Hepatic stellate cell (primary cell): ENCODE measurements around the gene STK33.
A peak's percentile ranks its signal among the peaks of the same experiment; 100 is the strongest.

Experiments
- DNase-seq: peaks from one replicate; pipeline ENCODE4 v3.0.0; 2011; ENCODE audit warnings: low spot score

The STK33 gene

GRCh38 chr11:8603696-8604077 lies 9.7 kb upstream of the STK33 start:
- DNase-seq, result no peak

- DNase-seq, result no peak
These were observed 7.5 kb upstream of the STK33 start for GRCh38 chr11:8601376-8602133.

- DNase-seq, result no peak
These were observed 4.5 kb upstream of the STK33 start for GRCh38 chr11:8598506-8598905.

- peak; percentile 53 for DNase-seq
These were observed 3.2 kb upstream of the STK33 start for GRCh38 chr11:8597182-8597581.

GRCh38 chr11:8596504-8597046 lies 2.5 kb upstream of the STK33 start:
- DNase-seq, result no peak

- DNase-seq, result no peak
These were observed 573 bp downstream of the STK33 start for GRCh38 chr11:8593455-8593854.

- no peak for DNase-seq
These were observed 6.1 kb downstream of the STK33 start for GRCh38 chr11:8587915-8588314.

- no peak for DNase-seq
These were observed 7.2 kb downstream of the STK33 start for GRCh38 chr11:8586805-8587204.

GRCh38 chr11:8586184-8586583 lies 7.8 kb downstream of the STK33 start:
- no peak for DNase-seq

GRCh38 chr11:8584511-8584910 lies 9.5 kb downstream of the STK33 start:
- no peak for DNase-seq

- DNase-seq, result no peak
These were observed 9.9 kb downstream of the STK33 start for GRCh38 chr11:8584082-8584481.

GRCh38 chr11:8581300-8581699 lies 12.7 kb downstream of the STK33 start:
- DNase-seq, result no peak

- no peak for DNase-seq
These were observed 16.0 kb downstream of the STK33 start for GRCh38 chr11:8577791-8578581.

GRCh38 chr11:8574798-8575197 lies 19.2 kb downstream of the STK33 start:
- DNase-seq, result no peak

- no peak for DNase-seq
These were observed 20.3 kb downstream of the STK33 start for GRCh38 chr11:8573777-8574176.

GRCh38 chr11:8567602-8568198 lies 26.3 kb downstream of the STK33 start:
- DNase-seq, result no peak

- peak; percentile 4 for DNase-seq
These were observed 27.3 kb downstream of the STK33 start for GRCh38 chr11:8566613-8567210.

GRCh38 chr11:8564526-8564925 lies 29.5 kb downstream of the STK33 start:
- no peak for DNase-seq

- DNase-seq, result no peak
These were observed 32.6 kb downstream of the STK33 start for GRCh38 chr11:8561461-8561860.

GRCh38 chr11:8558436-8558835 lies 35.6 kb downstream of the STK33 start:
- no peak for DNase-seq

GRCh38 chr11:8545698-8546366 lies 48.2 kb downstream of the STK33 start:
- no peak for DNase-seq

- no peak for DNase-seq
These were observed 49.2 kb downstream of the STK33 start for GRCh38 chr11:8544807-8545206.
